ENCODE results near the gene PRND. TPM values are rescaled to one million over a fixed set of nuclear protein-coding genes. Genes with fewer than 3 reads are reported as not detected.
A peak's percentile ranks its signal among the peaks of the same experiment; 100 is the strongest.

PRND gene
- total and polyA plus RNA-seq, 2 of the 13 experiments (the other 11 are each of a cell fraction or from before 2014, with no cell fraction given) = not detected

DNA sequence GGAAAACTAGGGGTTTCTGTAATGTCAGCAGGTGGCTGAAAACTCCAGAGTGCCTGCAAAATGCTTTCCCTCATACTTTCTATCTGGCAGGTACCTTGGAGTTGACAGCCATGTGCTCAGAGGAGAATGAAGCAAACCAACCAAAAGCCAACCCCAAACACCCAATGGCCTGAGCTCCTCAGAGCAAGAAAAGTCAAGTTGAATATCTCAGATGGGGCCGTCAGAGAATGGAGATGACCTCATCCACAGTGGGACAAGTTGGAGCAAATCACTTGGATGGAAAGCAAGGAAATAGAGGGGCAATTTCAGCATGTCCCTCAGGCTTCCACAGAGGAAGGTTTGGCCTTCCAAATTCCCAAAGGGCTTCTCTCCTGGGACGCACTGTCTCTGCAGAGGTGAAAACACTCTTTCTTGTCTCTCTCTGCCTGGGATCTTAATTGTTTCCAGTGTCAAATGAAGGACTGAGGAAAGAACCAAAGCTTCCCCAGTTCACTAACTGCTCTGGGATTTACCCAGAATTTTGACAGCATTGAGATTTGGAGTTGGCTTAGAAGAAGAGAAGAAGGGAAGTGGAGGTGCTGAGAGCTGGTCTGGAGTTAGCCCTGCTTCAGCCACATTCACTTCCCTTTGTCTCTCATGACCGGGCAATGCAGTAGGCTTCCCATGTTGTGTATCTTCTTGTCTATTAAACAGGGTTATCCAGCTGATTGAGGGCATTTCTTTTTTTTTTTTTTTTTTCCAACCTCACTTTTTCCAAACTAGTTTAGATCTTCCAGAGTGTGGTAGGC, 42.2 kb downstream of the PRND start:
- no TSS peak for BruUV-seq (replicated peaks)
- Histone ChIP-seq H3K9ac (ENCODE audit: insufficient read depth, low read depth, low read length) (no peak overlapping the region), H3K4me2 (ENCODE audit: low read depth, low read length) (no peak overlapping the region), H3K9me3 (ENCODE audit: low read length) (no peaks in the 10 kb centered on the region), H3K4me1 (ENCODE audit: insufficient read depth, low read length) (peaks cover 34% of the 10 kb centered on the region), H3K36me3 (replicated peaks in 1 of 2; ENCODE audit: control insufficient read depth in 1 of 2, insufficient read depth in 2 of 2, low read length in 2 of 2) (no peaks in the 10 kb centered on the region), H2AFZ (ENCODE audit: low read length) (no peak overlapping the region), H3K27ac (ENCODE audit: extremely low read length, insufficient read depth, low read length) (no peak overlapping the region), H3K4me3 (replicated peaks in 1 of 3; ENCODE audit: insufficient read depth in 1 of 3, low read depth in 2 of 3, low read length in 3 of 3) (no peak overlapping the region), H3K27me3 (ENCODE audit: control insufficient read depth in 1 of 2, insufficient read depth in 2 of 2, low read length in 2 of 2) (no peaks in the 10 kb centered on the region; a peak in 1 of 5 replicates), H4K20me1 (ENCODE audit: insufficient read depth, low read length) (no peaks in the 10 kb centered on the region), H3K79me2 (ENCODE audit: insufficient read depth, low read length) (no peaks in the 10 kb centered on the region)
- DNase-seq (ENCODE audit: low spot score) (no peak), FAIRE-seq (no peak), ATAC-seq (no peak)
- in situ Hi-C loops (cut with HindIII; ENCODE audit: extremely low pct_ligation_motif_present, low pct_unique_long_range_greater_than_20kb) = no loop called here
- intact Hi-C loops (cut with micrococcal nuclease; ENCODE audit: unreplicated experiment) = no loop called here
- CTCF ChIA-PET (ENCODE audit: low intra/inter-chr PET ratio, low total read pairs) = no interaction called here
- TF ChIP-seq, protein P1, sequence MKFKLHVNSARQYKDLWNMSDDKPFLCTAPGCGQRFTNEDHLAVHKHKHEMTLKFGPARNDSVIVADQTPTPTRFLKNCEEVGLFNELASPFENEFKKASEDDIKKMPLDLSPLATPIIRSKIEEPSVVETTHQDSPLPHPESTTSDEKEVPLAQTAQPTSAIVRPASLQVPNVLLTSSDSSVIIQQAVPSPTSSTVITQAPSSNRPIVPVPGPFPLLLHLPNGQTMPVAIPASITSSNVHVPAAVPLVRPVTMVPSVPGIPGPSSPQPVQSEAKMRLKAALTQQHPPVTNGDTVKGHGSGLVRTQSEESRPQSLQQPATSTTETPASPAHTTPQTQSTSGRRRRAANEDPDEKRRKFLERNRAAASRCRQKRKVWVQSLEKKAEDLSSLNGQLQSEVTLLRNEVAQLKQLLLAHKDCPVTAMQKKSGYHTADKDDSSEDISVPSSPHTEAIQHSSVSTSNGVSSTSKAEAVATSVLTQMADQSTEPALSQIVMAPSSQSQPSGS (CRISPR knock-in tag; IDR thresholded peaks at IDR 0.05) = no peak
- TF ChIP-seq NFYB (CRISPR knock-in tag; IDR thresholded peaks at IDR 0.05) (0 out of 2 replicates have a peak, but pooled peaks have one; percentile 9), ATF7 (IDR thresholded peaks at IDR 0.05) (peak; percentile 70; the same call in 1 of the 2 replicates), ATF7 (CRISPR knock-in tag; IDR thresholded peaks at IDR 0.05) (no peak), CBX5 (CRISPR knock-in tag; IDR thresholded peaks at IDR 0.05; ENCODE audit: borderline replicate concordance) (0 out of 2 replicates have a peak, but pooled peaks have one; percentile 25)
- POLR2A ChIA-PET = no interaction called here
- WGBS (ENCODE audit: low lambda C conversion rate) = 45% methylated on average over 3 of the region's 3 CpGs

DNA sequence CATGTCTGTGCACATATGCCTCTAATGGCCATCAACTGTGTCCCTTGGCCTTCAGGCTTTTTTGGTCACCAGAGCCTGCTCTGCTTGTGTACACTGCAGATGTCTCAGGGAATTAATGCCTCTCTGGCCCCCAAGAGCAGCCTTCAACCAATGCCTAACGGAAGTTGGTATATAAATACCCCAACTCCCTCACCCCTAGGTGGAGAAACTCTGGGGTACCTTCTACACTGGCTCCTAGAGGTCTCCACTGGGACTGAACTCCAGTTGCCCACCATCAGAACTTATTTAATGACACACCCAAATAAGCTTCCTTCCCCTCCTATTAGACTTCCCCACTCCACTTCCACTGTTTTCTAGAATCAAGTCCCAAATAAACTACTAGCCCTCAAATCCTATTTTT, 43.1 kb downstream of the PRND start:
- no peak overlapping the region for H3K9ac ChIP-seq (ENCODE audit: insufficient read depth, low read depth, low read length)
- WGBS (ENCODE audit: low lambda C conversion rate) = 11% methylated on average over 1 of the region's 1 CpG
- DNase-seq (ENCODE audit: low spot score) = no peak
- H3K9me3 ChIP-seq (ENCODE audit: low read length) = no peaks in the 10 kb centered on the region
- H3K27me3 ChIP-seq (ENCODE audit: control insufficient read depth in 1 of 2, insufficient read depth in 2 of 2, low read length in 2 of 2) = no peaks in the 10 kb centered on the region; a peak in 1 of 5 replicates
- no TSS peak for BruUV-seq (replicated peaks)
- no peaks in the 10 kb centered on the region for H4K20me1 ChIP-seq (ENCODE audit: insufficient read depth, low read length)
- CTCF ChIA-PET (ENCODE audit: low intra/inter-chr PET ratio, low total read pairs) = no interaction called here
- H3K79me2 ChIP-seq (ENCODE audit: insufficient read depth, low read length) = no peaks in the 10 kb centered on the region
- FAIRE-seq = no peak
- peaks cover 34% of the 10 kb centered on the region for H3K4me1 ChIP-seq (ENCODE audit: insufficient read depth, low read length)
- no peak overlapping the region for H3K4me3 ChIP-seq (replicated peaks in 1 of 3; ENCODE audit: insufficient read depth in 1 of 3, low read depth in 2 of 3, low read length in 3 of 3)
- no peak overlapping the region for H3K4me2 ChIP-seq (ENCODE audit: low read depth, low read length)
- POLR2A ChIA-PET = no interaction called here
- intact Hi-C loops (cut with micrococcal nuclease; ENCODE audit: unreplicated experiment) = no loop called here
- H3K27ac ChIP-seq (ENCODE audit: extremely low read length, insufficient read depth, low read length) = no peak overlapping the region
- ATAC-seq = no peak
- in situ Hi-C loops (cut with HindIII; ENCODE audit: extremely low pct_ligation_motif_present, low pct_unique_long_range_greater_than_20kb) = no loop called here
- H3K36me3 ChIP-seq (replicated peaks in 1 of 2; ENCODE audit: control insufficient read depth in 1 of 2, insufficient read depth in 2 of 2, low read length in 2 of 2) = no peaks in the 10 kb centered on the region
- no peak overlapping the region for H2AFZ ChIP-seq (ENCODE audit: low read length)
- TF ChIP-seq ZNF841 (CRISPR knock-in tag; IDR thresholded peaks at IDR 0.05; ENCODE audit: borderline replicate concordance) (no peak), SP2 (CRISPR knock-in tag; IDR thresholded peaks at IDR 0.05) (no peak), POLR2AphosphoS5 (IDR thresholded peaks at IDR 0.05; ENCODE audit: low read depth, low read length) (no peak), NFYC (CRISPR knock-in tag; IDR thresholded peaks at IDR 0.05) (no peak), PITX1 (CRISPR knock-in tag; IDR thresholded peaks at IDR 0.05) (no peak), JUN (CRISPR knock-in tag; IDR thresholded peaks at IDR 0.05) (no peak)
- TF ChIP-seq, protein P2, sequence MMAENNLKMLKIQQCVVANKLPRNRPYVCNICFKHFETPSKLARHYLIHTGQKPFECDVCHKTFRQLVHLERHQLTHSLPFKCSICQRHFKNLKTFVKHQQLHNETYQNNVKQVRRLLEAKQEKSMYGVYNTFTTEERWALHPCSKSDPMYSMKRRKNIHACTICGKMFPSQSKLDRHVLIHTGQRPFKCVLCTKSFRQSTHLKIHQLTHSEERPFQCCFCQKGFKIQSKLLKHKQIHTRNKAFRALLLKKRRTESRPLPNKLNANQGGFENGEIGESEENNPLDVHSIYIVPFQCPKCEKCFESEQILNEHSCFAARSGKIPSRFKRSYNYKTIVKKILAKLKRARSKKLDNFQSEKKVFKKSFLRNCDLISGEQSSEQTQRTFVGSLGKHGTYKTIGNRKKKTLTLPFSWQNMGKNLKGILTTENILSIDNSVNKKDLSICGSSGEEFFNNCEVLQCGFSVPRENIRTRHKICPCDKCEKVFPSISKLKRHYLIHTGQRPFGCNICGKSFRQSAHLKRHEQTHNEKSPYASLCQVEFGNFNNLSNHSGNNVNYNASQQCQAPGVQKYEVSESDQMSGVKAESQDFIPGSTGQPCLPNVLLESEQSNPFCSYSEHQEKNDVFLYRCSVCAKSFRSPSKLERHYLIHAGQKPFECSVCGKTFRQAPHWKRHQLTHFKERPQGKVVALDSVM (CRISPR knock-in tag; IDR thresholded peaks at IDR 0.05) = no peak
- TF ChIP-seq, protein P3, sequence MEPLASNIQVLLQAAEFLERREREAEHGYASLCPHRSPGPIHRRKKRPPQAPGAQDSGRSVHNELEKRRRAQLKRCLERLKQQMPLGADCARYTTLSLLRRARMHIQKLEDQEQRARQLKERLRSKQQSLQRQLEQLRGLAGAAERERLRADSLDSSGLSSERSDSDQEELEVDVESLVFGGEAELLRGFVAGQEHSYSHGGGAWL (CRISPR knock-in tag; IDR thresholded peaks at IDR 0.05) = no peak
- TF ChIP-seq, protein P4, sequence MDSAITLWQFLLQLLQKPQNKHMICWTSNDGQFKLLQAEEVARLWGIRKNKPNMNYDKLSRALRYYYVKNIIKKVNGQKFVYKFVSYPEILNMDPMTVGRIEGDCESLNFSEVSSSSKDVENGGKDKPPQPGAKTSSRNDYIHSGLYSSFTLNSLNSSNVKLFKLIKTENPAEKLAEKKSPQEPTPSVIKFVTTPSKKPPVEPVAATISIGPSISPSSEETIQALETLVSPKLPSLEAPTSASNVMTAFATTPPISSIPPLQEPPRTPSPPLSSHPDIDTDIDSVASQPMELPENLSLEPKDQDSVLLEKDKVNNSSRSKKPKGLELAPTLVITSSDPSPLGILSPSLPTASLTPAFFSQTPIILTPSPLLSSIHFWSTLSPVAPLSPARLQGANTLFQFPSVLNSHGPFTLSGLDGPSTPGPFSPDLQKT (CRISPR knock-in tag; IDR thresholded peaks at IDR 0.05; ENCODE audit: borderline replicate concordance) = no peak

Measured in HepG2 (cell line).